ENCODE data around the gene TDP1. TPM values are rescaled to one million over a fixed set of nuclear protein-coding genes. Genes with fewer than 3 reads are reported as not detected.
A peak's percentile ranks its signal among the peaks of the same experiment; 100 is the strongest.

TDP1 gene
- total and polyA plus RNA-seq, 2 of the 13 experiments (the other 11 are each of a cell fraction or from before 2014, with no cell fraction given), result 16.4 to 31.2 TPM

DNA sequence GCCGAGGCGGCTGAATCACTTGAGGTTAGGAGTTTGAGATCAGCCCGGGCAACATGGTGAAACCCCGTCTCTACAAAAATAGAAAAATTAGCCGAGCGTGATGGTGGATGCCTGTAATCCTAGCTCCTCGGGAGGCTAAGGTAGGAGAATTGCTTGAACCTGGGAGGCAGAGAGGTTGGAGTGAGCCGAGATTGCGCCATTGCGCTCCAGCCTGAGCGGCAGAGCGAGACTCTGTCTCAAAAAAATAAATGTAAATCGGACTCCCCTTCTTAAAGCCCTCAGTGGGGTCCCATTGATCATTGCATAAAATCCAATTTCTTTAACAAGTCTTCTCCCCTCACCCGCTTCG lies 908 bp downstream of the TDP1 start:
- ChIA-PET POLR2A (interaction anchor here (1.1 kb wide), 1 partner anchor 605 kb away, joined by 3 read pairs; no protein-coding TSS in a partner anchor), CTCF (ENCODE audit: low intra/inter-chr PET ratio, low total read pairs) (no interaction called here)
- Histone ChIP-seq H3K9me3 (ENCODE audit: low read length) (no peaks in the 10 kb centered on the region), H3K27me3 (ENCODE audit: control insufficient read depth in 1 of 2, insufficient read depth in 2 of 2, low read length in 2 of 2) (no peaks in the 10 kb centered on the region; a peak in 1 of 5 replicates), H3K9ac (ENCODE audit: insufficient read depth, low read depth, low read length) (peak overlapping the region; percentile 82), H3K27ac (ENCODE audit: extremely low read length, insufficient read depth, low read length) (peak overlapping the region; percentile 78), H3K4me3 (replicated peaks in 1 of 3; ENCODE audit: insufficient read depth in 1 of 3, low read depth in 2 of 3, low read length in 3 of 3) (peak overlapping the region; percentile 77 to 95 (median 80)), H4K20me1 (ENCODE audit: insufficient read depth, low read length) (no peaks in the 10 kb centered on the region), H3K36me3 (replicated peaks in 1 of 2; ENCODE audit: control insufficient read depth in 1 of 2, insufficient read depth in 2 of 2, low read length in 2 of 2) (0 out of 5 replicates have a peak, but pooled peaks cover 0 to under 1% of the 10 kb centered on the region in 2 experiments), H3K4me1 (ENCODE audit: insufficient read depth, low read length) (peaks cover 35% of the 10 kb centered on the region), H3K79me2 (ENCODE audit: insufficient read depth, low read length) (peaks cover 19% of the 10 kb centered on the region), H2AFZ (ENCODE audit: low read length) (no peak overlapping the region), H3K4me2 (ENCODE audit: low read depth, low read length) (peak overlapping the region; percentile 78)
- DNase-seq (ENCODE audit: low spot score) (no peak), ATAC-seq (no peak), FAIRE-seq (no peak)
- in situ Hi-C loops (cut with HindIII; ENCODE audit: extremely low pct_ligation_motif_present, low pct_unique_long_range_greater_than_20kb), result loop anchor here (25.0 kb wide), 1 partner anchor 281 kb away; no protein-coding TSS in a partner anchor
- intact Hi-C loops (cut with micrococcal nuclease; ENCODE audit: unreplicated experiment), result no loop called here
- WGBS (ENCODE audit: low lambda C conversion rate), result 10% methylated on average over 14 of the region's 15 CpGs
- no TSS peak for BruUV-seq (replicated peaks)
- TF ChIP-seq ZNF772 (CRISPR knock-in tag; IDR thresholded peaks at IDR 0.05), result peak; percentile 49; the same call in 1 of the 2 replicates
- no peak for TF ChIP-seq TSC22D2 (CRISPR knock-in tag; IDR thresholded peaks at IDR 0.05; ENCODE audit: borderline replicate concordance)
- TF ChIP-seq, protein P1, sequence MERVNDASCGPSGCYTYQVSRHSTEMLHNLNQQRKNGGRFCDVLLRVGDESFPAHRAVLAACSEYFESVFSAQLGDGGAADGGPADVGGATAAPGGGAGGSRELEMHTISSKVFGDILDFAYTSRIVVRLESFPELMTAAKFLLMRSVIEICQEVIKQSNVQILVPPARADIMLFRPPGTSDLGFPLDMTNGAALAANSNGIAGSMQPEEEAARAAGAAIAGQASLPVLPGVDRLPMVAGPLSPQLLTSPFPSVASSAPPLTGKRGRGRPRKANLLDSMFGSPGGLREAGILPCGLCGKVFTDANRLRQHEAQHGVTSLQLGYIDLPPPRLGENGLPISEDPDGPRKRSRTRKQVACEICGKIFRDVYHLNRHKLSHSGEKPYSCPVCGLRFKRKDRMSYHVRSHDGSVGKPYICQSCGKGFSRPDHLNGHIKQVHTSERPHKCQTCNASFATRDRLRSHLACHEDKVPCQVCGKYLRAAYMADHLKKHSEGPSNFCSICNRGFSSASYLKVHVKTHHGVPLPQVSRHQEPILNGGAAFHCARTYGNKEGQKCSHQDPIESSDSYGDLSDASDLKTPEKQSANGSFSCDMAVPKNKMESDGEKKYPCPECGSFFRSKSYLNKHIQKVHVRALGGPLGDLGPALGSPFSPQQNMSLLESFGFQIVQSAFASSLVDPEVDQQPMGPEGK (CRISPR knock-in tag; IDR thresholded peaks at IDR 0.05), result no peak
- no peak for TF ChIP-seq XBP1 (CRISPR knock-in tag; IDR thresholded peaks at IDR 0.05)
- no peak for TF ChIP-seq ZNF292 (CRISPR knock-in tag; IDR thresholded peaks at IDR 0.05; ENCODE audit: borderline replicate concordance, low read depth)
- TF ChIP-seq, protein P2, sequence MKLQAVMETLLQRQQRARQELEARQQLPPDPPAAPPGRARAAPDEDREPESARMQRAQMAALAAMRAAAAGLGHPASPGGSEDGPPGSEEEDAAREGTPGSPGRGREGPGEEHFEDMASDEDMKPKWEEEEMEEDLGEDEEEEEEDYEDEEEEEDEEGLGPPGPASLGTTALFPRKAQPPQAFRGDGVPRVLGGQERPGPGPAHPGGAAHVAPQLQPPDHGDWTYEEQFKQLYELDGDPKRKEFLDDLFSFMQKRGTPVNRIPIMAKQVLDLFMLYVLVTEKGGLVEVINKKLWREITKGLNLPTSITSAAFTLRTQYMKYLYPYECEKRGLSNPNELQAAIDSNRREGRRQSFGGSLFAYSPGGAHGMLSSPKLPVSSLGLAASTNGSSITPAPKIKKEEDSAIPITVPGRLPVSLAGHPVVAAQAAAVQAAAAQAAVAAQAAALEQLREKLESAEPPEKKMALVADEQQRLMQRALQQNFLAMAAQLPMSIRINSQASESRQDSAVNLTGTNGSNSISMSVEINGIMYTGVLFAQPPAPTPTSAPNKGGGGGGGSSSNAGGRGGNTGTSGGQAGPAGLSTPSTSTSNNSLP (IDR thresholded peaks at IDR 0.05; ENCODE audit: low read depth, low read length), result no peak
- TF ChIP-seq ZSCAN31 (CRISPR knock-in tag; IDR thresholded peaks at IDR 0.05; ENCODE audit: low read depth), result no peak
- TF ChIP-seq, protein P3, sequence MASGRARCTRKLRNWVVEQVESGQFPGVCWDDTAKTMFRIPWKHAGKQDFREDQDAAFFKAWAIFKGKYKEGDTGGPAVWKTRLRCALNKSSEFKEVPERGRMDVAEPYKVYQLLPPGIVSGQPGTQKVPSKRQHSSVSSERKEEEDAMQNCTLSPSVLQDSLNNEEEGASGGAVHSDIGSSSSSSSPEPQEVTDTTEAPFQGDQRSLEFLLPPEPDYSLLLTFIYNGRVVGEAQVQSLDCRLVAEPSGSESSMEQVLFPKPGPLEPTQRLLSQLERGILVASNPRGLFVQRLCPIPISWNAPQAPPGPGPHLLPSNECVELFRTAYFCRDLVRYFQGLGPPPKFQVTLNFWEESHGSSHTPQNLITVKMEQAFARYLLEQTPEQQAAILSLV (CRISPR knock-in tag; IDR thresholded peaks at IDR 0.05; ENCODE audit: borderline replicate concordance), result no peak
- TF ChIP-seq, protein P4, sequence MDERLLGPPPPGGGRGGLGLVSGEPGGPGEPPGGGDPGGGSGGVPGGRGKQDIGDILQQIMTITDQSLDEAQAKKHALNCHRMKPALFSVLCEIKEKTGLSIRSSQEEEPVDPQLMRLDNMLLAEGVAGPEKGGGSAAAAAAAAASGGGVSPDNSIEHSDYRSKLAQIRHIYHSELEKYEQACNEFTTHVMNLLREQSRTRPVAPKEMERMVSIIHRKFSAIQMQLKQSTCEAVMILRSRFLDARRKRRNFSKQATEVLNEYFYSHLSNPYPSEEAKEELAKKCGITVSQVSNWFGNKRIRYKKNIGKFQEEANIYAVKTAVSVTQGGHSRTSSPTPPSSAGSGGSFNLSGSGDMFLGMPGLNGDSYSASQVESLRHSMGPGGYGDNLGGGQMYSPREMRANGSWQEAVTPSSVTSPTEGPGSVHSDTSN (CRISPR knock-in tag; IDR thresholded peaks at IDR 0.05), result no peak
- no peak for TF ChIP-seq MBD4 (IDR thresholded peaks at IDR 0.05; ENCODE audit: borderline replicate concordance, low read length)
- TF ChIP-seq RARA (CRISPR knock-in tag; IDR thresholded peaks at IDR 0.05), result no peak
- TF ChIP-seq, protein P5, sequence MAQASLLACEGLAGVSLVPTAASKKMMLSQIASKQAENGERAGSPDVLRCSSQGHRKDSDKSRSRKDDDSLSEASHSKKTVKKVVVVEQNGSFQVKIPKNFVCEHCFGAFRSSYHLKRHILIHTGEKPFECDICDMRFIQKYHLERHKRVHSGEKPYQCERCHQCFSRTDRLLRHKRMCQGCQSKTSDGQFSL (CRISPR knock-in tag; IDR thresholded peaks at IDR 0.05), result no peak
- TF ChIP-seq POGZ (CRISPR knock-in tag; IDR thresholded peaks at IDR 0.05), result no peak
- TF ChIP-seq ZNF766 (CRISPR knock-in tag; IDR thresholded peaks at IDR 0.05; ENCODE audit: borderline replicate concordance), result no peak
- TF ChIP-seq JUN (CRISPR knock-in tag; IDR thresholded peaks at IDR 0.05), result no peak
- TF ChIP-seq CEBPB (IDR thresholded peaks at IDR 0.05; ENCODE audit: borderline replicate concordance, low read depth, low read length), result peak; percentile 58
- peak; percentile 9 for TF ChIP-seq YY1 (IDR thresholded peaks at IDR 0.05; ENCODE audit: insufficient read depth, insufficient replicate concordance, low read depth, low read length)

Data from HepG2 (cell line).